GM12875 (cell line): ENCODE results near the gene FAM83F.

Source experiments
- H3K4me3 ChIP-seq: one replicate; pipeline ENCODE4 v1.5.1; 2011; ENCODE audit warnings: low read depth, low read length, control low read depth
- CTCF ChIP-seq: IDR thresholded peaks from 2 replicates; pipeline ENCODE4 v1.5.1; 2011; ENCODE audit warnings: low read depth, mild to moderate bottlenecking, control low read depth, inconsistent platforms, low read length, moderate library complexity, borderline replicate concordance; ENCODE audit not compliant: insufficient read depth

FAM83F gene

GRCh38 chr22:39997421-39997820, 2.7 kb downstream of the FAM83F start:
- H3K4me3 ChIP-seq, result no peak overlapping the region
- no peak for TF ChIP-seq CTCF

- TF ChIP-seq CTCF, result no peak
- no peak overlapping the region for H3K4me3 ChIP-seq
Measured at GRCh38 chr22:39997939-39998726, 3.4 kb downstream of the FAM83F start.

GRCh38 chr22:39999144-39999757, 4.5 kb downstream of the FAM83F start:
- H3K4me3 ChIP-seq, result no peak overlapping the region
- no peak for TF ChIP-seq CTCF

GRCh38 chr22:40000171-40000570, 5.4 kb downstream of the FAM83F start:
- no peak for TF ChIP-seq CTCF
- H3K4me3 ChIP-seq, result no peak overlapping the region

GRCh38 chr22:40001106-40001505, 6.4 kb downstream of the FAM83F start:
- no peak for TF ChIP-seq CTCF
- no peak overlapping the region for H3K4me3 ChIP-seq

- no peak for TF ChIP-seq CTCF
- H3K4me3 ChIP-seq, result no peak overlapping the region
Measured at GRCh38 chr22:40001800-40002577, 7.2 kb downstream of the FAM83F start.
